Motor neuron (in vitro differentiated cells): ENCODE measurements around the gene DNAI4. TPM values are rescaled to one million over a fixed set of nuclear protein-coding genes. Genes with fewer than 3 reads are reported as not detected.

ENCODE experiments used
- ATAC-seq, 8 experiments: fragments of 200-7000 bp; cut with Tn5 transposase; replicated peaks in 6 of 8; 2 replicates each; pipeline ENCODE4 v1.8.0; 2021; ENCODE audit warnings: mild to moderate bottlenecking in 8 of 8, moderate library complexity in 8 of 8
- H3K27ac ChIP-seq, 2 donors: fragments of 250-450 bp; sonication (Bioruptor Pico); 2 replicates each; pipeline ENCODE4 v1.9.0; 2021; ENCODE audit warnings: antibody characterized with exemption in 2 of 2, mild to moderate bottlenecking in 2 of 2, moderate library complexity in 1 of 2
- H3K4me1 ChIP-seq, 2 donors: fragments of 250-450 bp; sonication (Bioruptor Pico); replicated peaks in 1 of 2; 2 replicates each; pipeline ENCODE4 v1.6.1; 2021; ENCODE audit warnings: antibody characterized with exemption in 2 of 2, mild to moderate bottlenecking in 2 of 2, moderate library complexity in 1 of 2
- H3K4me3 ChIP-seq, 5 donors: fragments of 250-450 bp; sonication (Bioruptor Pico); 2 replicates each; pipeline ENCODE4 v1.9.0; 2021; ENCODE audit warnings: antibody characterized with exemption in 5 of 5, mild to moderate bottlenecking in 5 of 5, moderate library complexity in 4 of 5
- WGBS, 10 experiments: fragments of 450-650 bp; shearing (Covaris generic); methylation state at CpG; one replicate each; pipeline ENCODE4 v1.0.0; 2022; 5-methylcytosine and 5-hydroxymethylcytosine counted together
- in situ Hi-C, 9 experiments: fragments of 400-800 bp; cut with MboI; loops; one replicate each; pipeline ENCODE4 v1.15.0; 2021; ENCODE audit warnings: low sequenced_read_pairs in 9 of 9, low pct_unique_long_range_greater_than_20kb in 2 of 9; ENCODE audit not compliant: unreplicated experiment in 9 of 9
- total RNA-seq, 8 experiments: library from RNA; unstranded; fragments of 300-600 nt; gene quantifications; 2 replicates each; pipeline versions ENCODE4 v1.2.3 to v1.2.4, GENCODE V29; 2022

The DNAI4 gene
- total RNA-seq, 8 experiments from 2014 or later: 3.6 to 69.8 (median 11.3) TPM

DNA sequence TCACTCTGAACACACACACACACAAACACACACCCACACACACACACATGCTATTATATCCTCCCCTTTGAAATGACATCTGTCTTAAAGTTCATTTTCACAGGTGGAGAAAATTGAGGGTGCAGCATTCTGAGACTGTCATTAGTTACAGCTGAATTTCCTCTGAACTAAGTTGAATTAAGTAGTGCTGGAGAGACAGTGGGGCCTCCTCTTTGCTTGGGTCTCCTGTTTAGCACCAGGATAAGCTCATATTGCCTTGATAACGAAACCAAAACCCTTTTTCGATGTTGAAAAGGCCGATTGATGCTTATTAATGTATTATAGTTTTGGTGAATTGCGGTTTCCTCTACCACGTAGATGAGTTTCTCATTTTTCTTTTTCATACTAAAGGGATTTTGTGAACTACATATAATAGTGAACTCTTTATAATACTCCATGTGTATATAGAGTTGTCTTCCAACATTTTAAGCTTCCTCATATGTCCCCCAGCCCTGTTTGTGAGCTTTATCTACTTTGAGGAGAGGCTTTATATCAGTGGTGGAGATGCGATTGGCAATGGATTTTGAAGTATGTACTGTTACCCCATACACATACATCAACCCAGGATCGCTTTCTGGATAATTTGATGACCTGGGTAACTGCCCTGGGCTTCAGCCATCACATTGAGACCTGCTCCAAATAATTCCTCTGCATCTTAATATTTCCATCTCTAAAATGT, 155.0 kb downstream of the DNAI4 start:
- ATAC-seq: no peak
- 75 to 100% (median 90%) methylated on average over 2 to 7 of the region's 7 CpGs for WGBS, 10 experiments
- Histone ChIP-seq H3K4me1 (peaks cover 5 to 9% of the 10 kb centered on the region in 2 donors), H3K27ac (no peak overlapping the region), H3K4me3 (no peak overlapping the region)
- in situ Hi-C loops: loop anchor here in 5 of 9 experiments (25.0 kb wide), 4 partner anchors 168 to 718 kb away; partner anchors contain the start of genes C1orf141 (in 3 of the 5) and IL23R (in 1 of the 5)

- peaks cover under 1 to 2% of the 10 kb centered on the region in 2 donors for H3K4me1 ChIP-seq
- no peak for ATAC-seq
- 67 to 100% (median 88%) methylated on average over 1 of the region's 1 CpG; no CpG with 5 or more reads in 2 of the 10 experiments for WGBS, 10 experiments
- in situ Hi-C loops: loop anchor here in 5 of 9 experiments (25.0 kb wide), 4 partner anchors 168 to 718 kb away; partner anchors contain the start of genes C1orf141 (in 3 of the 5) and IL23R (in 1 of the 5)
- no peak overlapping the region for H3K4me3 ChIP-seq
- no peak overlapping the region for H3K27ac ChIP-seq
Measured at GRCh38 chr1:66768965-66769364, 155.7 kb downstream of the DNAI4 start.

- no peak for ATAC-seq
- Histone ChIP-seq H3K4me1 (no peaks in the 10 kb centered on the region), H3K27ac (no peak overlapping the region), H3K4me3 (no peak overlapping the region)
- in situ Hi-C loops: loop anchor here in 5 of 9 experiments (25.0 kb wide), 4 partner anchors 170 to 720 kb away; partner anchors contain the start of genes C1orf141 (in 3 of the 5) and IL23R (in 1 of the 5)
Measured at GRCh38 chr1:66767626-66768025, 157.0 kb downstream of the DNAI4 start.

GRCh38 chr1:66764994-66765578, 159.6 kb downstream of the DNAI4 start:
- Histone ChIP-seq H3K4me3 (no peak overlapping the region), H3K4me1 (no peaks in the 10 kb centered on the region), H3K27ac (no peak overlapping the region)
- ATAC-seq: peak in 3 of 8 experiments; percentile 60 to 75 (median 63)
- WGBS, 10 experiments: 0 to 58% (median 43%) methylated on average over 2 to 3 of the region's 3 CpGs
- in situ Hi-C loops: loop anchor here in 5 of 9 experiments (25.0 kb wide), 4 partner anchors 172 to 722 kb away; partner anchors contain the start of genes C1orf141 (in 3 of the 5) and IL23R (in 1 of the 5)

Other genes with a start within 250 kb of the DNAI4 start
- 10 to 100 TPM in 1 of 8 experiments, 1 to 10 TPM in 1, under 1 TPM in 3, not detected in 3; 0.33 to 51.9 (median 0.50) TPM for gene DYNLT5, start 172.4 kb downstream of the DNAI4 start, total RNA-seq
- not detected for gene INSL5, start 123.6 kb downstream of the DNAI4 start, total RNA-seq
- gene MIER1, start 134 bp upstream of the DNAI4 start, total RNA-seq: 10 to 100 TPM; 23.2 to 51.6 (median 28.6) TPM
- gene SLC35D1, start 129.3 kb upstream of the DNAI4 start, total RNA-seq: 10 to 100 TPM in 5 of 8 experiments, 1 to 10 TPM in 3; 9.1 to 23.0 (median 11.9) TPM
- under 1 TPM in 7 of 8 experiments, not detected in 1; 0.05 to 0.50 (median 0.14) TPM for gene C1orf141, start 210.1 kb upstream of the DNAI4 start, total RNA-seq
- under 1 TPM in 4 of 8 experiments, not detected in 4; 0.14 to 0.87 (median 0.48) TPM for gene IL23R, start 241.6 kb upstream of the DNAI4 start, total RNA-seq